GM23338 (cell line): ENCODE data around the gene CTAG2.
"Not testable (repeated sequence)": the region's sequence is repeated elsewhere in the genome, so short reads cannot be mapped to it uniquely, and the experiment has no call there.

Source experiments
- CREB1 ChIP-seq: fragments of 250-450 bp; sonication (Bioruptor Pico); IDR thresholded peaks from 2 replicates; pipeline ENCODE4 v1.5.0; 2020; ENCODE audit warnings: low read depth, mild to moderate bottlenecking, moderate library complexity
- CTCF ChIP-seq, 2 experiments: fragments of 200-600 bp in 1 of 2; sonication (generic) in 1 of 2; conservative IDR thresholded peaks; 2 replicates each; pipeline versions ENCODE4 v1.5.1 to v1.6.1; 2016 to 2017; ENCODE audit warnings: antibody characterized with exemption in 2 of 2, low read depth in 2 of 2, mild to moderate bottlenecking in 2 of 2, moderate library complexity in 1 of 2
- ETS1 ChIP-seq: IDR thresholded peaks from 2 replicates; pipeline ENCODE4 v1.6.1; 2016; ENCODE audit warnings: antibody characterized with exemption
- EZH2 ChIP-seq: fragments of 200-600 bp; sonication (generic); IDR thresholded peaks from one replicate; pipeline ENCODE4 v1.8.0; 2017; ENCODE audit warnings: antibody characterized with exemption, mild to moderate bottlenecking, low read depth; ENCODE audit not compliant: unreplicated experiment
- EZH2phosphoT487 ChIP-seq: fragments of 200-600 bp; sonication (generic); IDR thresholded peaks from one replicate; pipeline ENCODE4 v1.8.1; 2018; ENCODE audit warnings: antibody characterized with exemption; ENCODE audit not compliant: unreplicated experiment
- JUNB ChIP-seq: IDR thresholded peaks from one replicate; pipeline ENCODE4 v1.6.1; 2016; ENCODE audit warnings: antibody characterized with exemption; ENCODE audit not compliant: unreplicated experiment
- NANOG ChIP-seq: IDR thresholded peaks from 2 replicates; pipeline ENCODE4 v1.6.1; 2016; ENCODE audit warnings: antibody characterized with exemption, borderline replicate concordance
- POLR2AphosphoS5 ChIP-seq: IDR thresholded peaks from 2 replicates; pipeline ENCODE4 v1.6.1; 2016; ENCODE audit warnings: antibody characterized with exemption, low read depth
- REST ChIP-seq: IDR thresholded peaks from one replicate; pipeline ENCODE4 v1.6.1; 2018; ENCODE audit warnings: antibody characterized with exemption; ENCODE audit not compliant: unreplicated experiment
- ZNF114 ChIP-seq: fragments of 250-450 bp; sonication (Bioruptor Pico); IDR thresholded peaks from 2 replicates; pipeline ENCODE4 v1.5.0; 2020; ENCODE audit warnings: mild to moderate bottlenecking, moderate library complexity

GRCh38 chrX:154641740-154642139 lies 11.6 kb downstream of the CTAG2 start:
- TF ChIP-seq POLR2AphosphoS5; REST; CTCF (conservative IDR thresholded peaks at IDR 0.05; ENCODE audit: low read depth in 2 of 2); ZNF114 (CRISPR knock-in tag); ETS1; CREB1 (CRISPR knock-in tag); EZH2; NANOG; EZH2phosphoT487; JUNB: not testable (repeated sequence)
